Activated naive CD4-positive, alpha-beta T cell (primary cell): ENCODE measurements around the gene MYRF.

Source experiments
- DNase-seq, 4 experiments: peaks; one replicate each; lab custom pipeline; 2025; lab: John Stamatoyannopoulos, UW

MYRF gene

GRCh38 chr11:61739413-61739812 is 13.0 kb upstream of the MYRF start:
- DNase-seq, result no peak

GRCh38 chr11:61739966-61740365 is 12.5 kb upstream of the MYRF start:
- no peak for DNase-seq

- DNase-seq, result no peak
Measured at GRCh38 chr11:61742391-61742790, 10.0 kb upstream of the MYRF start.

GRCh38 chr11:61743486-61744095 is 8.8 kb upstream of the MYRF start:
- no peak for DNase-seq

- no peak for DNase-seq
Measured at GRCh38 chr11:61744181-61744580, 8.3 kb upstream of the MYRF start.

GRCh38 chr11:61744609-61745156 is 7.8 kb upstream of the MYRF start:
- no peak for DNase-seq

- DNase-seq, result no peak
Measured at GRCh38 chr11:61745781-61746441, 6.5 kb upstream of the MYRF start.

GRCh38 chr11:61746442-61747191 is 5.8 kb upstream of the MYRF start:
- DNase-seq, result no peak

- peak in 1 of 4 experiments; percentile 21 for DNase-seq
Measured at GRCh38 chr11:61747192-61747966, 5.1 kb upstream of the MYRF start.

- no peak for DNase-seq
Measured at GRCh38 chr11:61747967-61748285, 4.5 kb upstream of the MYRF start.

- no peak for DNase-seq
Measured at GRCh38 chr11:61749591-61750217, 2.7 kb upstream of the MYRF start.

- DNase-seq, result no peak
Measured at GRCh38 chr11:61750631-61751273, 1.7 kb upstream of the MYRF start.

GRCh38 chr11:61751384-61751783 is 1.1 kb upstream of the MYRF start:
- no peak for DNase-seq

- DNase-seq, result no peak
Measured at GRCh38 chr11:61752925-61753521, 587 bp downstream of the MYRF start.

- no peak for DNase-seq
Measured at GRCh38 chr11:61753672-61754071, 1.2 kb downstream of the MYRF start.

GRCh38 chr11:61754534-61755482 is 2.4 kb downstream of the MYRF start:
- DNase-seq, result no peak

- no peak for DNase-seq
Measured at GRCh38 chr11:61756147-61756451, 3.7 kb downstream of the MYRF start.

GRCh38 chr11:61756452-61757212 is 4.2 kb downstream of the MYRF start:
- DNase-seq, result peak in 1 of 4 experiments; percentile 11

- no peak for DNase-seq
Measured at GRCh38 chr11:61757213-61757862, 4.9 kb downstream of the MYRF start.
